GM12891 (cell line): Measurements from ENCODE around the gene FIGN.

ENCODE experiments used
- DNase-seq: peaks from one replicate; pipeline ENCODE4 v3.0.0; 2011; ENCODE audit warnings: low spot score; ENCODE audit not compliant: insufficient read length
- FAIRE-seq: peaks from 2 replicates; lab custom pipeline; 2011; peaks lifted over from hg19 to GRCh38; lab: Jason Lieb, UNC
- PAX5 ChIP-seq: IDR thresholded peaks from 2 replicates; pipeline ENCODE4 v1.6.1; 2011; ENCODE audit warnings: low read length, moderate library complexity, mild to moderate bottlenecking; ENCODE audit not compliant: insufficient read depth, severe bottlenecking
- POLR2A ChIP-seq: IDR thresholded peaks from 2 replicates; pipeline ENCODE4 v1.6.1; 2011; ENCODE audit warnings: low read depth, low read length, control low read depth
- POLR2AphosphoS5 ChIP-seq: IDR thresholded peaks from 2 replicates; pipeline ENCODE4 v1.6.1; 2011; ENCODE audit warnings: low read depth, low read length, control low read depth
- POU2F2 ChIP-seq: IDR thresholded peaks from 2 replicates; pipeline ENCODE4 v1.6.1; 2011; ENCODE audit warnings: low read depth, mild to moderate bottlenecking, control low read depth, low read length, moderate library complexity
- SPI1 ChIP-seq: IDR thresholded peaks from 2 replicates; pipeline ENCODE4 v1.6.1; 2011; ENCODE audit warnings: low read depth, low read length, control low read depth
- TAF1 ChIP-seq: IDR thresholded peaks from 2 replicates; pipeline ENCODE4 v1.6.1; 2011; ENCODE audit warnings: low read depth, low read length, control low read depth

FIGN gene

DNA sequence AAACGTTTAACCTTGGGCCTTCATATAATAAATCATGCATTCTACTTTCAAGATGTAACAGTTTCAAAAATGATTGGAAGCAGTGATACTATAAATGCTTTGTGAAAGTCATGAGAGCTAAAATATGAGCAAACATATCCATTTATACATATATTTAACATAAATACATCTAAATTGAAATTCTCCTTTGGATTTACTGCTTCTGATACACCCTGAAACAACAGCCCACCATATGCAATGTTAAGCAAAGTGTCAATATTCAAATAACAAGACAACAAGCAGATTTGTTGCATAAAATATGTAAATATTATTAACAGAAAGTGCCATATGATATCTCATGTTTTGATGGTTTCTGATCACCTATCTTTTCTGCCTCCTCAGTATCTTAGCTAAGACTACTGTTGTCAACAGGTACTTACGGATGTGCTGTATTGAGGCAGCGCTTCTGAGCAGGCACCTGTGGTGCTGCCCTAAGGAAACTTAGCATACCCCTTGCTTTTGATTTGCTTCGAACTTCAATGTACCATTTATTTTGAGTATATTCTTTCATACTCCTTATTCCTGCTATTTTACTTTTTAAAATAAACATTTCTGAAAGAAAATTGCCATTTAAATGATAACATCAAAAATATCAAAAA, 6.1 kb downstream of the FIGN start:
- FAIRE-seq (no peak), DNase-seq (no peak)
- TF ChIP-seq PAX5 (no peak), POU2F2 (no peak), TAF1 (no peak), POLR2AphosphoS5 (no peak), POLR2A (no peak), SPI1 (no peak)

DNA sequence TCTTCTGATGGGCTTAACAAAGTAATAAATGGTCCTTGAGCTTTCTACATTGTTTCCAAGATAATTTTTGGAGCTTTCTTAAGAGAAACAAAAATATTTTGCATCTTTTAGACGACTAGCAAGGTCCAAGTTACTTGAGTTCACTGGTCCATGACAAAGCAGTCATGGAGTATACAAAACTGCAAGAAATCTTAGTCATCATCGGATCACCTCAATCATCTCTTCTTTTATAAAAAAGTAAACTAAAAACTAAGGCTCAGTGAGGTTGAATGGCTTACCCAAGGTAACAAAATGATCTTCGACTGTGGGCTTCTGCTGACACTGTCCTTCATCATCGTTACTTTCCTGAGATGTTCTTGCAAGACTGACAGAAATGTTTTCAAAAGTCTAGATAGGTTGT, 11.9 kb downstream of the FIGN start:
- TF ChIP-seq PAX5 (no peak), TAF1 (no peak), POLR2A (no peak), SPI1 (no peak), POLR2AphosphoS5 (no peak), POU2F2 (no peak)
- FAIRE-seq = no peak
- DNase-seq = no peak

DNA sequence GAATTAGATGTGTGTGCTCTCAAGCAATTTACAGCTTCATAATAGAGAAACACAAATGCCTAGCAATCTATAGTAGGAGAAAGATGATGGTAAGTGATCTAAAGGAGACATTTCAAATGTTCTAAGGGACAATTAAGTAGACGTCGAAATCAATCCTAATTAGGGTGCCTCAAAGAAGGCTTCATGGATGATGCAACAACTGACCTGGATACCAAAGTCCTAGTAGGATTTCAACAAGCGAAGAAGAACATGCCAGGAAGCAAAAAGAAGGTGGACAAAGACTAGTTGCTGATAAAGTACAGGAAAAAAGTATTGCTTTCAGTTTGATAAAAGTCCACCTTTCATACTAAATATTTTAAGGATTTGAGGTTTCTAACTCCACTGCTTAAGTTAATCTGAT, 12.5 kb downstream of the FIGN start:
- no peak for DNase-seq
- no peak for FAIRE-seq
- TF ChIP-seq POU2F2 (no peak), POLR2A (no peak), PAX5 (no peak), SPI1 (no peak), POLR2AphosphoS5 (no peak), TAF1 (no peak)

- DNase-seq = no peak
- TF ChIP-seq POLR2AphosphoS5 = no peak
- TF ChIP-seq TAF1 = no peak
- no peak for TF ChIP-seq POU2F2
- TF ChIP-seq POLR2A = no peak
- TF ChIP-seq SPI1 = no peak
- TF ChIP-seq PAX5 = no peak
- FAIRE-seq = no peak
These were observed 16.5 kb downstream of the FIGN start for GRCh38 chr2:163719331-163719730.

GRCh38 chr2:163717993-163718680, 17.7 kb downstream of the FIGN start:
- no peak for FAIRE-seq
- DNase-seq = no peak

DNA sequence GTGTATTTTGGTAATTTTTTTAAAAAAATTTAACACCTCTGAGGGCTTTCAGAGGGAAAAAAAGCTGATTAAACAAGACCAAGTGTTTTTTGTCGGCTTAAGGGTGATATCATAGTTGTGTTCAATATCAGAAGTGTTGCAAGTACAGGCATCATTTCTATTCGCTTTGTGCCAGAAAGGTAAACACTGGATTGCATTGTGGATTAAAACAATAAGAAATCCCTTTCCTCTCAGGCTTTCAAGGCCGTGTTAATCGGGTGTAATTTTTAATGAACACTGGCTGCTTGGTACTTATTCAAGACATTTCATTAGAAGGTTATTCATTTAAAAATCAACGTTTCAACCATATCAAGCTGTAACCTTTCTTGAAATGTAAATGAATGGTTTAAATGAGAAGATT, 18.3 kb downstream of the FIGN start:
- DNase-seq (no peak), FAIRE-seq (no peak)
- TF ChIP-seq POLR2AphosphoS5 (no peak), PAX5 (no peak), POU2F2 (no peak), POLR2A (no peak), SPI1 (no peak), TAF1 (no peak)

More at GRCh38 chr2:163717993-163718680, 17.7 kb downstream of the FIGN start:
- TF ChIP-seq PAX5 (no peak), POLR2A (no peak), POLR2AphosphoS5 (no peak), TAF1 (no peak), SPI1 (no peak), POU2F2 (no peak)

- no peak for FAIRE-seq
- no peak for DNase-seq
These were observed 19.7 kb downstream of the FIGN start for GRCh38 chr2:163716101-163716500.

GRCh38 chr2:163715668-163716067, 20.1 kb downstream of the FIGN start:
- FAIRE-seq (no peak), DNase-seq (no peak)
- TF ChIP-seq SPI1 (no peak), PAX5 (no peak), POU2F2 (no peak)

More at GRCh38 chr2:163716101-163716500, 19.7 kb downstream of the FIGN start:
- TF ChIP-seq POLR2AphosphoS5 (no peak), POU2F2 (no peak), POLR2A (no peak), PAX5 (no peak), SPI1 (no peak), TAF1 (no peak)

DNA sequence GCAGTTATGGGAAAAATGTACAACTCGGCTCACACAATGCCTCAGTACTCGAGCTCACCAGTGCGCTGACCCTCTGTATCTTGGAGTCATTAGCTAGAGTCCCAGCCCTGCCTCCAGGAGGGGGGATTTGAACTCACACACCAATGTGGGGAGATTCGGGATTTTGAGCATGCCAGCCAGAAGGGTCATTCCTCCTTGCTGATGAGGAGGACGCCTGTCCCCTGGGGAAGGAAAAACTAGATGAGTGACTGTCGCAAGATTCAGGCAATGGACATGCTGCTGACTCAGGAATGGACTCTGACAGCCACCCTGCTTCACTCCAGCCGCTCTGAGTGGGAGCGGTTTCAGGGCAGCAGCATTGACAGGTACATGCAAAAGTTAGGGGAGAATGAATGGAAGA, 20.6 kb downstream of the FIGN start:
- FAIRE-seq (no peak), DNase-seq (no peak)
- TF ChIP-seq POLR2A = no peak
